Activated T-helper 9 cell treated with anti-CD3 and anti-CD28 coated beads, Interleukin-2, amount 50 U/mL, for 16 hours (primary cell): Measurements from ENCODE around the gene UQCR11.

Experiments used
- DNase-seq: peaks from one replicate; pipeline ENCODE4 v3.0.0-alpha.2; 2020; ENCODE audit warnings: low read depth

UQCR11 gene

GRCh38 chr19:1615156-1615765 lies 10.0 kb upstream of the UQCR11 start:
- DNase-seq, result no peak

- no peak for DNase-seq
Measured at GRCh38 chr19:1613808-1614570, 8.7 kb upstream of the UQCR11 start.

GRCh38 chr19:1613146-1613545 lies 7.9 kb upstream of the UQCR11 start:
- no peak for DNase-seq

- DNase-seq, result no peak
Measured at GRCh38 chr19:1612114-1613086, 7.1 kb upstream of the UQCR11 start.

DNA sequence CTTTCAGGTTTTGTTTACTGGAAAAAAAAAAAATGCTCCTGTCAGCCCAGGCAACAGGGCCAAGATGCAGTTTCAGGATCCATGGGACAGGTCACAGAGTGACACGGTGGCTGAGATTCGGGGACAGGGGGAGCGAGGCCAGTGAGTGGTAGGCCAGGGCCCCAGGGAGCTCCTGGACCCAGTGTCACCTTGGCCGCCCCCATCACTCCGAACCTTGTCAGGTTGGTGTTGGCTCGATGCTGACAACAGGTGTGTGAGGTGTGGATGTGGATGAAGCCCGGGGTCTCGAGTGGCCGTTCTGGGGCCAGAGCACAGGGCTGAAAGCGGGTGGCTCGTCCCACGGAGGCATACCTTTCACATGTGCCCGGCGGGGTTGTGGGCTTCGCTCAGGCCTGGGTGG lies 6.1 kb upstream of the UQCR11 start:
- DNase-seq, result no peak

DNA sequence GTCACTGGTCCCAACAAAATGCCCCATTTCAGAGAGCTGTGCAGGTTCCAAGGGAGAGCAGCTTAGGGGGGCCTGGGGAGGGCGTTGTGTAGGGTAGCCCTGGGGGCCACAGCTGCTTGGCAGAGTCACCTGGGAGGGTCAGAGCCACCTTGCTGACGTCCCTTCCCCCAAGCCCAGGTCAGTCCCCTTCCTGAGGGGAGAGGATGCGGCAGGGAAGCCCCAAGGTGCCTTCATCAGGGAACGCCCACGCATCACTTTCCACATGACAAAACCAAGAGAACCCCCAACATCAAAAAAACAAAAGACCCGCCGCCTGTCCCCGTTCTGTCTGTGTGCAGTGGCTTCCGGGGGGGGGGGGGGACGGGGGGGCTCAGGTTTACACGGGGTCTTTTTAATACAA lies 5.3 kb upstream of the UQCR11 start:
- no peak for DNase-seq

GRCh38 chr19:1609680-1610474 lies 4.6 kb upstream of the UQCR11 start:
- DNase-seq, result no peak

- no peak for DNase-seq
Measured at GRCh38 chr19:1609103-1609396, 3.8 kb upstream of the UQCR11 start.

- DNase-seq, result no peak
Measured at GRCh38 chr19:1608359-1609102, 3.3 kb upstream of the UQCR11 start.

GRCh38 chr19:1606138-1606651 lies 933 bp upstream of the UQCR11 start:
- no peak for DNase-seq

GRCh38 chr19:1602091-1602707 lies 3.1 kb downstream of the UQCR11 start:
- no peak for DNase-seq

DNA sequence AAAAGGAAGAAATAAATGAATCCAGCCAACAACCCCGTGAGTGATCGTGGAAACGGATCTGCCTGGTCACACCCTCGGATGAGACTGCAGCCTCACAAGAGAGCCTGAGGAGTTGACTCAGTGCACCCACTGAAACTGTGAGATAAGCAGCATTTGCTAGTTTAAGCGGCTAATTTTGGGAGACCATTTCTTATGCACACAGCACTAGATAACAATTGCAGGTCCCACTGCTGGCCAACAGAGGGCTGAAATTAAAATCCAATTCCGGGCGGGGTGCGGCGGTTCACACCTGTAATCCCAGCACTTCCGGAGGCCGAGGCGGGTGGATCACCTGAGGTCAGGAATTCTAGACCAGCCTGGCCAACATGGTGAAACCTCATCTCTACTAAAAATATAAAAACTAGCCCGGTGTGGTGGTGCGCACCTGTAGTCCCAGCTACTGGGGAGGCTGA lies 3.6 kb downstream of the UQCR11 start:
- DNase-seq, result no peak

DNA sequence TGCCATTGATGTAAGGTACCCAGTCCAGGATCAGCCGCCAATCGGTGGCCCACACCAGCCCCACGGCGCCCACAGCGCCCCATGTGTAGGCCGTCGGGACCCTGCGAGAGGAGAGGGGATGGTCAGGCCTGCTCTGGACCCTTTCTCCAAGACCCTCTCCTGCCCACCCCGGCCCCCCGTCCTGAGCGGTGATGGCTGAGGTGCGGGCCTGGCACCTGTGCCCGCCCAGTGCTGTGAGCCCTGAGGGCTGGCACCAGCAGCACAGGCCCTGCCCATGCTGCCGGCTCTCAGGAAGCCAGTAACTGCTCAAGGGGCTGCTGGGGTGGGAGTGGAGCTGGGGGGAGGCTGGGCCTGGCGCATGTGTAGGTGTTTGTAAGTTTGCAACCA lies 5.8 kb downstream of the UQCR11 start:
- DNase-seq, result no peak

DNA sequence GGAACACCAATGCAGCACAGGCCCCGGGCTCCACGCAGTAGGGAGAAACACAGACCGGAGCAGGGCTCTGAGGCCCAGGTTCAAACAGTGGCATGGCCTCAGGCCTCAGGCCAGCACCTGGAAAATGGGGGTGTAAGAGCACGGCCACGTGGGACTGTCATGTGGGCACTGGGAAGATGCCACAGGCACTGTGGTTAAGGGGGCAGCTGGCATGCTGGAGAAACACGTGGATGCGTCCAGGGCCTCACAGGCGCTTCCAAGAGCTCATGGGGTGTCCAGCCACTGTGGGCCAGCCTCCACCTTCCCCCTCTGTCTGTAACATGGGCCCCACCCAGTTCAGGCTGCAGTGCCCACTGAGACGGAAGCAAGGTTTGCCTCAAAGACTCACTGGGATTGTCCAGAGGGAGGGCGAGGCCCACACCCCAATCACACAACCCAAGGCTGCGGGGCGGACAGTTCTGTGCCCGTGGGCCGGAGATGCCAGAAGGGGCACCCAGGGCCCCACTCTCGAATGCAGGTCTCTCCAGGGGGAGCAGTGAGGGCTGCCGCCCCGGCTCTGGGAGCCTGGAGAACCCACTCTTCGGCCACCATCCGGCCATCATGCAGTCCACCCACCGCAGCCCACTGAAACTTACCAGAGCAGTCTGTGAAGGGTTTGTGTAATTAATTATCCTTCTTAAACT lies 6.3 kb downstream of the UQCR11 start:
- no peak for DNase-seq

- DNase-seq, result no peak
Measured at GRCh38 chr19:1593501-1593772, 11.8 kb downstream of the UQCR11 start.

GRCh38 chr19:1592755-1593500 lies 12.3 kb downstream of the UQCR11 start, which contains the start of gene MBD3:
Gene MBD3, minus strand, starts transcription at chr19:1592865. Its CDS starts 234 bp downstream, at chr19:1592631.
- peak; percentile 82 for DNase-seq

DNA sequence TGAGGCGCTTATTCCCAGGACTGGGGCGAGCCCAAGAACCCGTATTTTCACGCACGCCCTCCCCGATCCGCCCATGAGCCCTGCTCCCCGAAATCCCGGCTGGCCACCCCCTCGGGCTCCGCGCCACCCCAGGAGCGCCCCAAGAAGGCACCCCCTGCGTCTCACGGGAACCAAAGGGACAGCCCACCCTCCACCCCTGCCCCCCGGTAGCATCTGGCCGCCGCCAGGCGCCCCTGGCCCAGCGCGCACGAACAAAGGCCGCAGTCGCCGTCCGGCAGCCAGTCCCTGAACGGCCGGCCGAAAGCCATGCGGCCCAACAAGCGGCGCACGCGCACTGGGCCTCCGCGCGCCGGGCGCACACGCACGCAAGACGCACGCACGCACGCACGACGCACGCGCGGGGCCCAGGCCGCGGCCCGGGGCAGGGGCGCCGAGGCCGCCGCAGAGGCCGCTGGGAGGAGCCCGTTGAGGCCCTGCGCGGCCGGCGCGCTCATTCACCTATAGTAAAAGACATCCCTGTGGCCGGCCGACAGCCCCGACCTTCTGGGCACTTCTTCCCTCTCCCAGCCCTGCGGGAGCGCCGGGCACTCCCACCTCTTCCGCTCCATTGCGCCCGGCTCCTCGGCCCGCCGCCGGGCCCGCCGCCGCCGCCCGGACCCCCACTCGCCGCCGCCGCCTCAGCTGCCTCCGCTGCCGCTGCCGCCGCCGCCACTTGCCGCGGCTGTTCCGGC lies 13.1 kb downstream of the UQCR11 start:
- DNase-seq, result peak; percentile 79

DNA sequence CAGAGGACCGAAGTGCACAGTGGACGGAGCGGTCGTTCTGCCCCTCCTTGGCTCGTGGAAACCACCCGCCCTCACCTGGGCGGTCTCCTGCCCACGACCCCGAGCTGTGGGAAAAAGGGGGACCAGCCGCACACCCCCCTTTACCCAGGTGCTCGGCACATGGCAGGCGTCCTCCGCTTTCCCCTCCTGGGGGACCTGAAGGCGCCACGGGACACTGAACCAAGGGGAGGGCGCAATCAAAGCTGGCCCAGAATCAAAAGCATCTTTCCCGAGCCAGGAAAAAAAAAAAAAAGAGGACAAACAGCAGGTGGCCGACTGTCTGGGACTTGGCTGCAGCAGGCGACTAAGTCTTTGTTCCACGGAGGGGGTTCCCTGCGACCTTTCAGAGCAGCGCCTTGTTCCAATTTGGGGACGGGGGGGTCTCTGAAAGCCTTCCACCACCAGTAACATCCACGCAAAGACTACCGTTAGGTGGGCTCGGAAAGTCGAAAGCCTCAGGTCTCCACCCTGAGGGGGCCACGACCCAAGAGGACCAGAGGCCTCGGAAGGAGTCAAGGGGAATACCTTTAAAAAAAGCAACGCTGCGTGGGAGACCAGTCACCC lies 13.7 kb downstream of the UQCR11 start:
- DNase-seq, result no peak
